GM12878 (cell line): Measurements from ENCODE around the gene GPC5. TPM values are rescaled to one million over a fixed set of nuclear protein-coding genes. Genes with fewer than 3 reads are reported as not detected.

ENCODE experiments used
- ATAC-seq: fragments of 200-7000 bp; cut with Tn5 transposase; 3 replicates; pipeline ENCODE4 v1.9.1; 2020; ENCODE audit warnings: mild to moderate bottlenecking, moderate library complexity
- BruUV-seq: library from RNA; stranded (reverse); fragments of 400-500 nt; replicated peaks from 2 replicates; lab custom pipeline; 2021; lab: Mats Ljungman, UMichigan
- CTCF ChIA-PET: fragments of 300-600 bp; sonication (Branson Sonifier 250); formaldehyde crosslinking; extraction: SDS; loops from one replicate; lab custom pipeline; 2021; ENCODE audit warnings: inconsistent platforms; lab: Yijun Ruan, JAX
- POLR2A ChIA-PET: fragments of 350-600 bp; formaldehyde crosslinking; extraction: SDS; loops from one replicate; lab custom pipeline; 2021; ENCODE audit warnings: inconsistent platforms; lab: Charles Lee
- RAD21 ChIA-PET: fragments of 300-600 bp; sonication (Branson Sonifier 250); formaldehyde crosslinking; loops from one replicate; lab custom pipeline; 2023; ENCODE audit warnings: antibody characterized with exemption; ENCODE audit not compliant: unreplicated experiment; lab: Charles Lee
- SMC1A ChIA-PET: fragments of 300-600 bp; sonication (Branson Sonifier 250); formaldehyde crosslinking; loops from one replicate; lab custom pipeline; 2023; ENCODE audit not compliant: unreplicated experiment, uncharacterized antibody; lab: Charles Lee
- DNase-seq: peaks from one replicate; pipeline ENCODE4 v3.0.0-alpha.2; 2011; ENCODE audit warnings: low read depth, low spot score
- FAIRE-seq: peaks from 3 replicates; lab custom pipeline; 2011; peaks lifted over from hg19 to GRCh38; lab: Jason Lieb, UNC
- H2AFZ ChIP-seq: 2 replicates; pipeline ENCODE4 v1.6.0; 2011; ENCODE audit warnings: low read depth, low read length, control low read depth; ENCODE audit not compliant: control insufficient read depth
- H3K27ac ChIP-seq: 2 replicates; pipeline ENCODE4 v1.5.1; 2011; ENCODE audit warnings: control low read depth; ENCODE audit not compliant: control insufficient read depth, insufficient read depth
- H3K27me3 ChIP-seq, 2 experiments: replicated peaks in 1 of 2; 2 replicates each; pipeline versions ENCODE4 v1.6.0 to v1.6.1; 2011; ENCODE audit warnings: low read length in 1 of 2; ENCODE audit not compliant: control insufficient read depth in 2 of 2, insufficient read depth in 2 of 2
- H3K36me3 ChIP-seq, 2 experiments: 2 replicates each; pipeline ENCODE4 v1.5.1; 2011; ENCODE audit warnings: low read length in 1 of 2; ENCODE audit not compliant: control insufficient read depth in 2 of 2, insufficient read depth in 2 of 2
- H3K4me1 ChIP-seq: 2 replicates; pipeline ENCODE4 v1.6.1; 2011; ENCODE audit warnings: mild to moderate bottlenecking, low read length, moderate library complexity, mixed read lengths; ENCODE audit not compliant: control insufficient read depth, insufficient read depth
- H3K4me2 ChIP-seq: 2 replicates; pipeline ENCODE4 v1.6.0; 2011; ENCODE audit warnings: control low read depth; ENCODE audit not compliant: control insufficient read depth, insufficient read depth
- H3K4me3 ChIP-seq: fragments of 200-600 bp; sonication (generic); 2 replicates; pipeline ENCODE4 v1.5.1; 2016
- H3K79me2 ChIP-seq: 2 replicates; pipeline ENCODE4 v1.6.0; 2011; ENCODE audit warnings: low read length; ENCODE audit not compliant: control insufficient read depth, insufficient read depth
- H3K9ac ChIP-seq: 2 replicates; pipeline ENCODE4 v1.8.0; 2011; ENCODE audit warnings: low read length, control low read depth, mixed read lengths; ENCODE audit not compliant: control insufficient read depth, insufficient read depth
- H3K9me3 ChIP-seq: replicated peaks from 3 replicates; pipeline ENCODE4 v1.5.1; 2011; ENCODE audit warnings: mild to moderate bottlenecking, low read length; ENCODE audit not compliant: control insufficient read depth, insufficient read depth
- H4K20me1 ChIP-seq: 2 replicates; pipeline ENCODE4 v1.6.0; 2011; ENCODE audit not compliant: control insufficient read depth, insufficient read depth
- BMI1 ChIP-seq: fragments of 450-650 bp; IDR thresholded peaks from 2 replicates; pipeline ENCODE4 v1.6.1; 2016; ENCODE audit warnings: mild to moderate bottlenecking, moderate library complexity, borderline replicate concordance
- BRCA1 ChIP-seq: IDR thresholded peaks from 2 replicates; pipeline ENCODE4 v1.6.1; 2011; ENCODE audit warnings: low read depth, low read length, improper control_type of control experiment
- CREB1 ChIP-seq: IDR thresholded peaks from 2 replicates; pipeline ENCODE4 v1.6.1; 2012; ENCODE audit warnings: low read depth, mild to moderate bottlenecking, inconsistent platforms
- EZH2 ChIP-seq: IDR thresholded peaks from 2 replicates; pipeline ENCODE4 v1.6.1; 2012; ENCODE audit warnings: low read depth, mild to moderate bottlenecking, control low read depth, inconsistent platforms, low read length, borderline replicate concordance; ENCODE audit not compliant: control insufficient read depth
- GATAD2B ChIP-seq: fragments of 450-650 bp; conservative IDR thresholded peaks from 2 replicates; pipeline ENCODE4 v1.6.1; 2017; ENCODE audit warnings: low read depth, mild to moderate bottlenecking, moderate library complexity
- HCFC1 ChIP-seq: fragments of 150-350 bp; IDR thresholded peaks from 2 replicates; pipeline ENCODE4 v1.6.1; 2014; ENCODE audit warnings: low read length
- JUNB ChIP-seq: IDR thresholded peaks from 2 replicates; pipeline ENCODE4 v1.6.1; 2016; ENCODE audit warnings: antibody characterized with exemption, mild to moderate bottlenecking
- JUND ChIP-seq: IDR thresholded peaks from 2 replicates; pipeline ENCODE4 v1.6.1; 2012; ENCODE audit warnings: low read depth, mild to moderate bottlenecking, low read length, improper control_type of control experiment, moderate library complexity
- MXI1 ChIP-seq: fragments of 150-350 bp; IDR thresholded peaks from 2 replicates; pipeline ENCODE4 v1.6.1; 2011; ENCODE audit warnings: low read depth, mild to moderate bottlenecking, inconsistent platforms, low read length, improper control_type of control experiment
- PAX5 ChIP-seq: IDR thresholded peaks from 2 replicates; pipeline ENCODE4 v1.6.1; 2011; ENCODE audit warnings: low read depth, low read length, borderline replicate concordance
- POLR2AphosphoS5 ChIP-seq: IDR thresholded peaks from 2 replicates; pipeline ENCODE4 v1.6.1; 2011; ENCODE audit warnings: mild to moderate bottlenecking, low read length, inconsistent platforms
- SMAD1 ChIP-seq: fragments of 450-650 bp; IDR thresholded peaks from 2 replicates; pipeline ENCODE4 v1.6.1; 2018; ENCODE audit warnings: mild to moderate bottlenecking, low read depth; ENCODE audit not compliant: partially characterized antibody
- STAT3 ChIP-seq: IDR thresholded peaks from 2 replicates; pipeline ENCODE4 v1.6.1; 2011; ENCODE audit warnings: low read depth, low read length, improper control_type of control experiment
- in situ Hi-C: fragments of 300-500 bp; cut with MboI; formaldehyde crosslinking; loops from 9 replicates; pipeline ENCODE4 v1.14.3; 2018; ENCODE audit warnings: mixed read lengths
- intact Hi-C: fragments of 100-400 bp; cut with micrococcal nuclease; formaldehyde crosslinking; loops from one replicate; pipeline ENCODE4 v1.14.2; 2022; ENCODE audit not compliant: unreplicated experiment
- polyA plus RNA-seq, 11 experiments: library from polyadenylated mRNA; depleted of rRNA in 4 of 11; unstranded in 6 of 11; stranded (reverse) in 5 of 11; fragments of >200 nt; fragmentation: Nextera tagmentation in 4 of 11; fragmentation: Illumina TruSeq in 1 of 11; extraction: Ambion mirVana in 4 of 11; extraction: Trizol in 1 of 11; gene quantifications; 1 replicate in 1 of 11; 2 replicates in 10 of 11; pipeline versions ENCODE4 v1.2.1 to v1.2.3, GENCODE V29; 2011 to 2016; ENCODE audit warnings: inconsistent platforms in 2 of 11, missing spikeins in 2 of 11, low read depth in 1 of 11
- total RNA-seq, 4 experiments: library from RNA; depleted of rRNA in 3 of 4; stranded (reverse); fragments of >200 nt in 3 of 4; fragmentation: Illumina TruSeq in 1 of 4; extraction: Trizol in 1 of 4; gene quantifications; 2 replicates each; pipeline versions ENCODE4 v1.2.1 to v1.2.3, GENCODE V29; 2013 to 2021
- TF ChIP-seq, protein P1 (sequence below): fragments of 450-650 bp; IDR thresholded peaks from 2 replicates; pipeline ENCODE4 v1.6.1; 2017; ENCODE audit warnings: mild to moderate bottlenecking, moderate library complexity
- TF ChIP-seq, protein P2 (sequence below): fragments of 450-650 bp; IDR thresholded peaks from 2 replicates; pipeline ENCODE4 v1.6.1; 2017; ENCODE audit warnings: antibody characterized with exemption, mild to moderate bottlenecking, moderate library complexity
- TF ChIP-seq, protein P3 (sequence below): fragments of 150-350 bp; IDR thresholded peaks from 2 replicates; pipeline ENCODE4 v1.6.1; 2014; ENCODE audit warnings: mild to moderate bottlenecking, low read depth, low read length

Gene GPC5
- total and polyA plus RNA-seq, 10 of the 15 experiments (the other 5 are each of a cell fraction or from before 2014, with no cell fraction given): 0.05 to 0.87 (median 0.44) TPM; not detected in 1

DNA sequence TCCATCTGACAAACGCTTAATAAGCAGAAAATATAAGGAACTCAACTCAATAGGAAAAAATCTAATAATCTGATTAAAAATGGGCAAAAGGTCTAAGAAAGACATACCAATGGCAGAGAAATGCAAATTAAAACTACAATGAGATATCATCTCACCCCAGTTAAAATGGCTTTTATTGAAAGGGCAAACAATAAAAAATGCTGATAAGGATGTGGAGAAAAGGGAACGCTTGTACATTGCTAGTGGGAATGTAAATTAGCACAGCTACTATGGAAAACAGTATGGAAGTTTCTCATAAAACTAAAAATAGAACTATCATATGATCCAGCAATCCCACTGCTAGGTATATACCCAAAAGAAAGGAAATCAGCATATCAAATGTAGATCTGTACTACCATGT lies 1319.4 kb downstream of the GPC5 start (continued):
- TF ChIP-seq BMI1: no peak

DNA sequence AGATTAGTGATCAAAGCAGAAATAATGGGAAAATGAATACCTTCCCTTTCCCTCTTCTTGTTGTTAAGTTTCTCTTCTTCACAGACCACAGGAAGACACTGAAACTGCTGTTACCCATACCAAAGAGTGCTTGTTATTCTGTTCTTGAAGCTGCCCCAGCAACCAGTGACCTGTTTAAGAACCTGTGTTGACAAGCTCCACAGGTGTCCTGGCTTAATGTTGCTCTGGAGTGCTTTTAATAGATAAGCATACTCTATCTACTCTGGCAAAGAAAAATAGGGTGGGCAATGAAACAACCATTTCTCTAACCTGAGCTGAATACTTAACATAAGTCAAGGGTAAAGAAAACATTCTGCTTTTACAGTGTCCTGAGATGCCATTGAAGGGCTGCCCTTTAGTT lies 1321.4 kb downstream of the GPC5 start:
- H3K4me1 ChIP-seq: no peaks in the 10 kb centered on the region
- ChIA-PET CTCF (no interaction called here), SMC1A (interaction anchor here (1.4 kb wide), 1 partner anchor 124 kb away, joined by 4 read pairs; no protein-coding TSS in a partner anchor), RAD21 (no interaction called here), POLR2A (no interaction called here)
- BruUV-seq: no TSS peak
- H4K20me1 ChIP-seq: no peaks in the 10 kb centered on the region
- no peaks in the 10 kb centered on the region for H3K79me2 ChIP-seq
- H3K27me3 ChIP-seq: no peaks in the 10 kb centered on the region
- H3K27ac ChIP-seq: no peak overlapping the region
- H3K4me2 ChIP-seq: no peak overlapping the region
- H3K4me3 ChIP-seq: no peak overlapping the region
- no peaks in the 10 kb centered on the region for H3K36me3 ChIP-seq
- FAIRE-seq: no peak
- H3K9ac ChIP-seq: no peak overlapping the region
- no peaks in the 10 kb centered on the region for H3K9me3 ChIP-seq
- in situ Hi-C loops: no loop called here
- intact Hi-C loops: no loop called here
- DNase-seq: no peak
- no peak for ATAC-seq
- H2AFZ ChIP-seq: no peak overlapping the region
- TF ChIP-seq JUND (no peak), GATAD2B (no peak), POLR2AphosphoS5 (no peak), SMAD1 (no peak), PAX5 (no peak), BRCA1 (no peak), HCFC1 (no peak), CREB1 (no peak), JUNB (no peak), EZH2 (no peak), MXI1 (no peak), STAT3 (no peak)
- TF ChIP-seq, protein P1, sequence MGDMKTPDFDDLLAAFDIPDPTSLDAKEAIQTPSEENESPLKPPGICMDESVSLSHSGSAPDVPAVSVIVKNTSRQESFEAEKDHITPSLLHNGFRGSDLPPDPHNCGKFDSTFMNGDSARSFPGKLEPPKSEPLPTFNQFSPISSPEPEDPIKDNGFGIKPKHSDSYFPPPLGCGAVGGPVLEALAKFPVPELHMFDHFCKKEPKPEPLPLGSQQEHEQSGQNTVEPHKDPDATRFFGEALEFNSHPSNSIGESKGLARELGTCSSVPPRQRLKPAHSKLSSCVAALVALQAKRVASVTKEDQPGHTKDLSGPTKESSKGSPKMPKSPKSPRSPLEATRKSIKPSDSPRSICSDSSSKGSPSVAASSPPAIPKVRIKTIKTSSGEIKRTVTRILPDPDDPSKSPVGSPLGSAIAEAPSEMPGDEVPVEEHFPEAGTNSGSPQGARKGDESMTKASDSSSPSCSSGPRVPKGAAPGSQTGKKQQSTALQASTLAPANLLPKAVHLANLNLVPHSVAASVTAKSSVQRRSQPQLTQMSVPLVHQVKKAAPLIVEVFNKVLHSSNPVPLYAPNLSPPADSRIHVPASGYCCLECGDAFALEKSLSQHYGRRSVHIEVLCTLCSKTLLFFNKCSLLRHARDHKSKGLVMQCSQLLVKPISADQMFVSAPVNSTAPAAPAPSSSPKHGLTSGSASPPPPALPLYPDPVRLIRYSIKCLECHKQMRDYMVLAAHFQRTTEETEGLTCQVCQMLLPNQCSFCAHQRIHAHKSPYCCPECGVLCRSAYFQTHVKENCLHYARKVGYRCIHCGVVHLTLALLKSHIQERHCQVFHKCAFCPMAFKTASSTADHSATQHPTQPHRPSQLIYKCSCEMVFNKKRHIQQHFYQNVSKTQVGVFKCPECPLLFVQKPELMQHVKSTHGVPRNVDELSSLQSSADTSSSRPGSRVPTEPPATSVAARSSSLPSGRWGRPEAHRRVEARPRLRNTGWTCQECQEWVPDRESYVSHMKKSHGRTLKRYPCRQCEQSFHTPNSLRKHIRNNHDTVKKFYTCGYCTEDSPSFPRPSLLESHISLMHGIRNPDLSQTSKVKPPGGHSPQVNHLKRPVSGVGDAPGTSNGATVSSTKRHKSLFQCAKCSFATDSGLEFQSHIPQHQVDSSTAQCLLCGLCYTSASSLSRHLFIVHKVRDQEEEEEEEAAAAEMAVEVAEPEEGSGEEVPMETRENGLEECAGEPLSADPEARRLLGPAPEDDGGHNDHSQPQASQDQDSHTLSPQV: no peak
- TF ChIP-seq, protein P2, sequence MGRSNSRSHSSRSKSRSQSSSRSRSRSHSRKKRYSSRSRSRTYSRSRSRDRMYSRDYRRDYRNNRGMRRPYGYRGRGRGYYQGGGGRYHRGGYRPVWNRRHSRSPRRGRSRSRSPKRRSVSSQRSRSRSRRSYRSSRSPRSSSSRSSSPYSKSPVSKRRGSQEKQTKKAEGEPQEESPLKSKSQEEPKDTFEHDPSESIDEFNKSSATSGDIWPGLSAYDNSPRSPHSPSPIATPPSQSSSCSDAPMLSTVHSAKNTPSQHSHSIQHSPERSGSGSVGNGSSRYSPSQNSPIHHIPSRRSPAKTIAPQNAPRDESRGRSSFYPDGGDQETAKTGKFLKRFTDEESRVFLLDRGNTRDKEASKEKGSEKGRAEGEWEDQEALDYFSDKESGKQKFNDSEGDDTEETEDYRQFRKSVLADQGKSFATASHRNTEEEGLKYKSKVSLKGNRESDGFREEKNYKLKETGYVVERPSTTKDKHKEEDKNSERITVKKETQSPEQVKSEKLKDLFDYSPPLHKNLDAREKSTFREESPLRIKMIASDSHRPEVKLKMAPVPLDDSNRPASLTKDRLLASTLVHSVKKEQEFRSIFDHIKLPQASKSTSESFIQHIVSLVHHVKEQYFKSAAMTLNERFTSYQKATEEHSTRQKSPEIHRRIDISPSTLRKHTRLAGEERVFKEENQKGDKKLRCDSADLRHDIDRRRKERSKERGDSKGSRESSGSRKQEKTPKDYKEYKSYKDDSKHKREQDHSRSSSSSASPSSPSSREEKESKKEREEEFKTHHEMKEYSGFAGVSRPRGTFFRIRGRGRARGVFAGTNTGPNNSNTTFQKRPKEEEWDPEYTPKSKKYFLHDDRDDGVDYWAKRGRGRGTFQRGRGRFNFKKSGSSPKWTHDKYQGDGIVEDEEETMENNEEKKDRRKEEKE: no peak
- TF ChIP-seq, protein P3, sequence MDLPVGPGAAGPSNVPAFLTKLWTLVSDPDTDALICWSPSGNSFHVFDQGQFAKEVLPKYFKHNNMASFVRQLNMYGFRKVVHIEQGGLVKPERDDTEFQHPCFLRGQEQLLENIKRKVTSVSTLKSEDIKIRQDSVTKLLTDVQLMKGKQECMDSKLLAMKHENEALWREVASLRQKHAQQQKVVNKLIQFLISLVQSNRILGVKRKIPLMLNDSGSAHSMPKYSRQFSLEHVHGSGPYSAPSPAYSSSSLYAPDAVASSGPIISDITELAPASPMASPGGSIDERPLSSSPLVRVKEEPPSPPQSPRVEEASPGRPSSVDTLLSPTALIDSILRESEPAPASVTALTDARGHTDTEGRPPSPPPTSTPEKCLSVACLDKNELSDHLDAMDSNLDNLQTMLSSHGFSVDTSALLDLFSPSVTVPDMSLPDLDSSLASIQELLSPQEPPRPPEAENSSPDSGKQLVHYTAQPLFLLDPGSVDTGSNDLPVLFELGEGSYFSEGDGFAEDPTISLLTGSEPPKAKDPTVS: no peak
